Stimulated activated CD8-positive, alpha-beta memory T cell treated with anti-CD3 and anti-CD28 coated beads, Interleukin-15, amount 100 ng/mL, for 1 hour (primary cell): ENCODE results near the gene LIN7A.

ENCODE experiments used
- DNase-seq: peaks from one replicate; pipeline ENCODE4 v3.0.0-alpha.2; 2020; ENCODE audit warnings: low read depth

LIN7A gene

DNA sequence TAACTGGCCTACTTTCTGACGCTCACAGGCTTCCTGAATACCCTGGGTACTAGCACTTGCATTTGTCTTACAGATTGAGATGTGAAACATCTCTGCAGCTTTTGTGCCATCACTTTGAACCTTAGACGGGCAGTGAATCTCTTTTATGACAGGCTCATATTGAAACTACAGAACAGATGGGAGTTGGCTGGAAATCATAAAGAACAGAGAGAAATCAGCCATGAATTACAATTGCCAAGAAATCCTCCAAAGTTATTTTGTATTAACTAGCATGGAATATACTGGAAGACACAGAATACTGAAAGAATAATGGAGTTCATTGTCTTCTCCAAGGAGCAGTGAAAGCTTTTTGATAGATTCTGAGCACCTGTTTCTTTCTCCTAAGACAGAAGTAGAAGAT, 188.3 kb downstream of the LIN7A start:
- no peak for DNase-seq

DNA sequence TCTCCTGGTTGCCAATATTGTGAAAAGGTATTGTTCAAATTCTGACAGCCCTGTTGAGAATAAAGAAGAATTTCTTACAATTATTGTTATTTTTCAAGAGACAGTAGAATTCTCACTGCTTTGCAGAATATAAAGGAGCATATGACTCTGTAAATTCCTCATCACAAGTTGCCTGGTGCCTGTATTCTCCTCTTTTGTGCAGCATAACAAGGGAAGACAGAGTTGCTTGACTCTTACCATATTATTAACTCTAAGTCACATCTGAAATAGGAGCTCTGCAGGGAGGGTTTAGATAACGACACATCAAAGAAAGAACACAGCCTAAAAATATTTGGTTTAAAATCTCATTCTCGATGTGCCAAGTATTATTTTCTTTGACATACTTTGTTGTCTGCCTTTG, 189.9 kb downstream of the LIN7A start:
- DNase-seq: no peak

DNA sequence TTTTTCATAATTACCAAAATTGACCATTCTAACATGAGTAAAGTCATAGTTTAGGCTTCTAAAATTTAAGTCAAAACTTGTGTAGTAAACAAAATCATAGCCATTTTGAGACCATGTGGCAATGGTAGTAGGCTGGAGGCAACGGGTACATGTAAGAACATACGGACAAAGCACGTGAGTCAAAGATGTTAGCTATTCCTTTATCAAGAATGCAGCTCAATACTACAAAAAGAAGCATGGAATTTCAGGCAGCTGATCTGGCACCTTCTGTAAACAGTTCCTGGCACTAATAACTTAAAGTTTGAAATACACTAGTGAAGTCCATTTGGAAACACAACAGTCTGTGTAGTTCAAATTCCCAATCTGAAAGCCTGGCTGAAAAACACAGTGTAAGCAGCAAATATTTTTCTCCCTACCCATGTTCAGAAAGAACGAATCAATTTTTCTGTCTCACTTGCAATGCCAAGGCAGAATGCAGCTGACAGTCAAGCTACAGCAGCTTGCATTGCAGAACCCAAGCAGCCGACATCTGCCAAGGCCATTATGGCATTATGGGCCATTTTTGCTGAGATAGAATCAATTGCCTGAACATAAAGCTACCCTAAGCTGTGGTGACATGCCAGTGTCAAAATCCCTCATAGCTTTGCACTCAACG, 191.8 kb downstream of the LIN7A start:
- DNase-seq: no peak
